Nephron (organoid): Measurements from ENCODE around the gene MYLK.

Experiments
- H3K27ac Mint-ChIP-seq, 3 experiments: 2 replicates each; pipeline ENCODE4 v1.8.0; 2020; ENCODE audit warnings: mixed read lengths in 3 of 3, mild to moderate bottlenecking in 2 of 3, moderate library complexity in 1 of 3
- H3K27me3 Mint-ChIP-seq: 2 replicates; pipeline ENCODE4 v1.8.0; 2021; ENCODE audit warnings: low read depth, mild to moderate bottlenecking, moderate library complexity, mixed read lengths
- H3K36me3 Mint-ChIP-seq: 2 replicates; pipeline ENCODE4 v1.8.0; 2020; ENCODE audit warnings: low read depth, mixed read lengths
- H3K4me1 Mint-ChIP-seq: 2 replicates; pipeline ENCODE4 v1.8.0; 2020; ENCODE audit warnings: mixed read lengths
- H3K4me3 Mint-ChIP-seq, 3 experiments: 2 replicates each; pipeline ENCODE4 v1.8.0; 2020; ENCODE audit warnings: mild to moderate bottlenecking in 3 of 3, mixed read lengths in 3 of 3, moderate library complexity in 2 of 3
- H3K9me3 Mint-ChIP-seq: 2 replicates; pipeline ENCODE4 v1.8.0; 2020; ENCODE audit warnings: mixed read lengths
- TF ChIP-seq, protein P1 (sequence below), 3 experiments: fragments of 200-600 bp; sonication (generic); IDR thresholded peaks; one replicate each; pipeline ENCODE4 v1.5.0; 2021; ENCODE audit warnings: antibody characterized with exemption in 3 of 3; ENCODE audit not compliant: unreplicated experiment in 3 of 3

Gene MYLK

DNA sequence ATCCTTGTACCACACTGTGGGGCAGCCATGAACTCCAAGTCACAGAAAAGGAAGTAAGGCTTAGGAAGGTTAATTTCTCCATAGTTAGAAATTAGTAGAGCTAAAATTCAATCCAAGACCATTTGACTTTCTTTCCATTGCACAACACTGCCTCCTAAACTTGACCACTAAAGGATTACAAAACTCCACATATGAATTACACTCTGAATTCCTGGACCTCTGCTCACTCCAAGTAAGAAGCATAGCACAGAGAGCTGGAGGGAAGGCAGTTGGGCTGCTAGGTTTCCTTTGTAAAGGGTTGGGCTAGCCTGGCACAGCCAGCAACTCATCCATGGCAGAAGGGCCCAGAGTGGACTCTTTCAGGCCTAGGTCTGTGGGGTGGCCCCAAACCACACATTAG, 134.4 kb downstream of the MYLK start:
- Mint-ChIP-seq H3K27ac (no peak overlapping the region), H3K4me3 (no peak overlapping the region), H3K36me3 (no peaks in the 10 kb centered on the region), H3K27me3 (peaks cover 3% of the 10 kb centered on the region), H3K4me1 (peaks cover under 1% of the 10 kb centered on the region), H3K9me3 (no peaks in the 10 kb centered on the region)
- TF ChIP-seq, protein P1, sequence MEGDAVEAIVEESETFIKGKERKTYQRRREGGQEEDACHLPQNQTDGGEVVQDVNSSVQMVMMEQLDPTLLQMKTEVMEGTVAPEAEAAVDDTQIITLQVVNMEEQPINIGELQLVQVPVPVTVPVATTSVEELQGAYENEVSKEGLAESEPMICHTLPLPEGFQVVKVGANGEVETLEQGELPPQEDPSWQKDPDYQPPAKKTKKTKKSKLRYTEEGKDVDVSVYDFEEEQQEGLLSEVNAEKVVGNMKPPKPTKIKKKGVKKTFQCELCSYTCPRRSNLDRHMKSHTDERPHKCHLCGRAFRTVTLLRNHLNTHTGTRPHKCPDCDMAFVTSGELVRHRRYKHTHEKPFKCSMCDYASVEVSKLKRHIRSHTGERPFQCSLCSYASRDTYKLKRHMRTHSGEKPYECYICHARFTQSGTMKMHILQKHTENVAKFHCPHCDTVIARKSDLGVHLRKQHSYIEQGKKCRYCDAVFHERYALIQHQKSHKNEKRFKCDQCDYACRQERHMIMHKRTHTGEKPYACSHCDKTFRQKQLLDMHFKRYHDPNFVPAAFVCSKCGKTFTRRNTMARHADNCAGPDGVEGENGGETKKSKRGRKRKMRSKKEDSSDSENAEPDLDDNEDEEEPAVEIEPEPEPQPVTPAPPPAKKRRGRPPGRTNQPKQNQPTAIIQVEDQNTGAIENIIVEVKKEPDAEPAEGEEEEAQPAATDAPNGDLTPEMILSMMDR (IDR thresholded peaks at IDR 0.05; ENCODE audit: unreplicated experiment in 3 of 3), result no peak

DNA sequence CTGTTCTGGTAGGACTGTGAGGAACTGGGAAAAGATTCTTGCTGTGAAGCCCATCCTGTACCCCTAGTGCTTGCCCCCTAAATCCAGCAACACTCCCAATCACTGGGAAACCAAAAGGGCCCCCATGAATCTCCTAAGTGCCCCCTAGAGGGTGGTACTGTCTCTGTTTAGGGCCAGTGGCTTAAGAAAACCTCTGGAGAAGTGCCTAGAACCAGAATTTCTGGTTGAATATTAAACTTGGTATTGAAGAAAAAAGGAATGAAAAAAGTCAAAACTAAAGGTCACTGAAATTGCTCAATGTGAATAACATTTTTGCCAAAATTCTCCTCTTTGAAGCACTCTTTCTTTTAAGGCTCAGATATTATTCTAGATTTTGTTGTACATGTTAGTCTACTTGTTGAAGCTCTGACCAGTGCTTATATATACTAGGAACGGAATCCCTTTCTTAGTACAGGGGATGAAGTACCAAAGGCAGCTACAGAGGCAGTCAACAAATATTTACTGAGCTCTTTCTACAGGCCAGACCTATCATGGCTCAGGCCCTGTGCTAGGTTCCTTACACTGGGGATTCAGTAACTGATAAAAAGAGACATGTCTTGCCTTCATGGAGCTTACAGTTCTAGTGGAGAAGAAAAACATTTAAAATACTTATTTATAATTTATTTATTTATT, 138.8 kb downstream of the MYLK start:
- H3K27ac Mint-ChIP-seq, result no peak overlapping the region
- TF ChIP-seq, protein P1 (IDR thresholded peaks at IDR 0.05; ENCODE audit: unreplicated experiment in 3 of 3), result no peak
- peaks cover 11% of the 10 kb centered on the region for H3K4me1 Mint-ChIP-seq
- no peaks in the 10 kb centered on the region for H3K9me3 Mint-ChIP-seq
- no peak overlapping the region for H3K4me3 Mint-ChIP-seq
- no peaks in the 10 kb centered on the region for H3K36me3 Mint-ChIP-seq
- H3K27me3 Mint-ChIP-seq, result peaks cover 3% of the 10 kb centered on the region

DNA sequence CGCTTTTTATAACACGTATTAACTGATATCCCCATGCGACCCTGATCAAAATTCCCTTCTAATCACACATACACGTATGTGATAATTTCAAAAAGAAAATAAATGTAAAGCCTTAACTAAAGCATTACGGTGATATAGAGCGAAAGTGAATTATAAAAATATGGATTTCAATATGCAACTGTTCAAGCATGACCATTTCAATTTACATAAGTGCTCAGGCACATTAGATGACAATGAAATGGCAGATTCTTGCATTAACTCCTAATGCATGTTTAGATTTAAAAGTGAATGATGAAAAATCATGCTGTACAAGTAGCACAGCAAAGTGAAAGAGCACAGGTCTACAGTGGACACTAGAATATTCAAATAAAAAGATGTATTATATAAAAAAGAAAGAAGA, 140.1 kb downstream of the MYLK start:
- H3K27ac Mint-ChIP-seq, result no peak overlapping the region
- TF ChIP-seq, protein P1 (IDR thresholded peaks at IDR 0.05; ENCODE audit: unreplicated experiment in 3 of 3), result no peak
- H3K4me3 Mint-ChIP-seq, result no peak overlapping the region
- H3K36me3 Mint-ChIP-seq, result no peaks in the 10 kb centered on the region
- H3K27me3 Mint-ChIP-seq, result peaks cover 3% of the 10 kb centered on the region
- peaks cover 11% of the 10 kb centered on the region for H3K4me1 Mint-ChIP-seq
- H3K9me3 Mint-ChIP-seq, result no peaks in the 10 kb centered on the region

DNA sequence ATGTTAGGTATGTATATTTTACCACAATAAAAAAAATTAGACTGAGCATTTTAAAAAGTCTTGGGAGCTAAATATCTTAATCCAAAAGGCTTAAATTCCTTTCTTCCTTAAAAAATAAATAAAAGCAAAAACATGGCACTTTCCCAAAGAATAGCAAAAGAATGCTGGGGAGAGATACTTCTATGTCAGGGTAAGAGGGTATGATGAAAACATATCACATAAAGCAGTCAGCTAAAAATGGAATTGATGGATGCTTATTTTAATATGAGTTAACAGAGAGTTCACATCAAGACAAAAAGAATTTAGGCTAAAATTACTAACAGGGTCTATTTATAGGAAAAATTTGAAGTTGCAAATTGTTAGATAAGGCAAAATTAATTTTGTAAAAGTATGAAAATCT, 141.0 kb downstream of the MYLK start:
- H3K27me3 Mint-ChIP-seq, result peaks cover 3% of the 10 kb centered on the region
- H3K36me3 Mint-ChIP-seq, result no peaks in the 10 kb centered on the region
- no peaks in the 10 kb centered on the region for H3K9me3 Mint-ChIP-seq
- TF ChIP-seq, protein P1 (IDR thresholded peaks at IDR 0.05; ENCODE audit: unreplicated experiment in 3 of 3), result no peak
- no peak overlapping the region for H3K4me3 Mint-ChIP-seq
- peak overlapping the region; percentile 41 to 85 (median 81) for H3K27ac Mint-ChIP-seq
- peaks cover 11% of the 10 kb centered on the region for H3K4me1 Mint-ChIP-seq

DNA sequence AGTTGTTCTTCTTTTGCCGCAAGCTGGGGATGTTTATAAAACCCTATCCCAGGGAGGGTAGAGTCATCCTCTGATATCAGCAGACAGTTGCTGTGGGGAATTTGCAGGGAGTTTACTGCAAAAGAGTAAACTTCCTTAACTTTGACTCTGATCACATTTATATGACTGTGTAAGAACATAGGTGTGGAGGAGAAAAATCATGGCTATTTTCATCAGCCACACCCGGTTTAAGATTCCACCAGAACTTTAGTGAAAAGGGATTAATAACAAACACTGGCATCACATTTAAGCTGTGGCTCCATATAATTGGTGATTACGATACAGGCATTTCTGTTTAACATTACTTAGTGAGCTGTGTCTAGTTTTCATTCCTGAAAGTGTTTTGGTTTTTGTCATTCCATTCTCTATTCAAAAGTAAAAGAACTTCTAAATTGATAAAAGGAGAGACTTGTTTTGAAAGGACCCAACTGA, 143.1 kb downstream of the MYLK start:
- H3K27me3 Mint-ChIP-seq, result no peaks in the 10 kb centered on the region
- H3K4me1 Mint-ChIP-seq, result peaks cover 11% of the 10 kb centered on the region
- H3K4me3 Mint-ChIP-seq, result no peak overlapping the region
- TF ChIP-seq, protein P1 (IDR thresholded peaks at IDR 0.05; ENCODE audit: unreplicated experiment in 3 of 3), result no peak
- peak overlapping the region in 2 of 3 experiments; percentile 5 to 60 for H3K27ac Mint-ChIP-seq
- H3K36me3 Mint-ChIP-seq, result no peaks in the 10 kb centered on the region
- no peaks in the 10 kb centered on the region for H3K9me3 Mint-ChIP-seq

DNA sequence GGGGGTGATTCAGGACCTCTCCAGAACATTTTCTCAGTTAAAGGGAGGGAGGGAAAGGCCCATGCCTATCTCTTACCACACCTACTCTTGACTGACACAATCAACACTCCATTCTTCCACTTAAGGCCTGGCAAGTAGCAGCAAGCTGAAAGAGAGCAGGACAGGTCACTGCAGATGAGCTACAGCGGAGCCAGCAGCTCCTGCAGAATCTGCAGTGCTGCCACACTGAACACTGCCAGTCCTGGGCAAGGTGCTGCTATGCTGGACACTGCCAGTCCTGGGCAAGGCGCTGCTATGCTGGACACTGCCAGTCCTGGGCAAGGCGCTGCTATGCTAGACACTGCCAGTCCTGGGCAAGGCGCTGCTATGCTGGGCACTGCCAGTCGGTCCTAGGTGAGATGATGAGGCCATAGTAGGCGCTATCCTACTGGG, 143.7 kb downstream of the MYLK start:
- Mint-ChIP-seq H3K4me3 (no peak overlapping the region), H3K4me1 (peaks cover 11% of the 10 kb centered on the region), H3K27ac (peak overlapping the region in 1 of 3 experiments; percentile 60), H3K36me3 (no peaks in the 10 kb centered on the region), H3K9me3 (no peaks in the 10 kb centered on the region), H3K27me3 (no peaks in the 10 kb centered on the region)
- TF ChIP-seq, protein P1 (IDR thresholded peaks at IDR 0.05; ENCODE audit: unreplicated experiment in 3 of 3), result no peak
